GM21447 (cell line): Measurements from ENCODE around the gene ALKBH1.

ENCODE experiments used
- ATAC-seq: cut with Tn5 transposase; IDR thresholded peaks from one replicate; pipeline ENCODE4 v1.9.1; 2021; ENCODE audit not compliant: unreplicated experiment

Gene ALKBH1

GRCh38 chr14:77625360-77625759 lies 82.5 kb downstream of the ALKBH1 start:
- ATAC-seq, result no peak

GRCh38 chr14:77623201-77623600 lies 84.6 kb downstream of the ALKBH1 start:
- no peak for ATAC-seq
